DMS 273 (cell line): ENCODE measurements around the gene LDLRAD4.
A peak's percentile ranks its signal among the peaks of the same experiment; 100 is the strongest.

Source experiments
- DNase-seq: peaks from one replicate; lab custom pipeline; 2025; ENCODE audit not compliant: unreplicated experiment; lab: John Stamatoyannopoulos, UW

LDLRAD4 gene

DNA sequence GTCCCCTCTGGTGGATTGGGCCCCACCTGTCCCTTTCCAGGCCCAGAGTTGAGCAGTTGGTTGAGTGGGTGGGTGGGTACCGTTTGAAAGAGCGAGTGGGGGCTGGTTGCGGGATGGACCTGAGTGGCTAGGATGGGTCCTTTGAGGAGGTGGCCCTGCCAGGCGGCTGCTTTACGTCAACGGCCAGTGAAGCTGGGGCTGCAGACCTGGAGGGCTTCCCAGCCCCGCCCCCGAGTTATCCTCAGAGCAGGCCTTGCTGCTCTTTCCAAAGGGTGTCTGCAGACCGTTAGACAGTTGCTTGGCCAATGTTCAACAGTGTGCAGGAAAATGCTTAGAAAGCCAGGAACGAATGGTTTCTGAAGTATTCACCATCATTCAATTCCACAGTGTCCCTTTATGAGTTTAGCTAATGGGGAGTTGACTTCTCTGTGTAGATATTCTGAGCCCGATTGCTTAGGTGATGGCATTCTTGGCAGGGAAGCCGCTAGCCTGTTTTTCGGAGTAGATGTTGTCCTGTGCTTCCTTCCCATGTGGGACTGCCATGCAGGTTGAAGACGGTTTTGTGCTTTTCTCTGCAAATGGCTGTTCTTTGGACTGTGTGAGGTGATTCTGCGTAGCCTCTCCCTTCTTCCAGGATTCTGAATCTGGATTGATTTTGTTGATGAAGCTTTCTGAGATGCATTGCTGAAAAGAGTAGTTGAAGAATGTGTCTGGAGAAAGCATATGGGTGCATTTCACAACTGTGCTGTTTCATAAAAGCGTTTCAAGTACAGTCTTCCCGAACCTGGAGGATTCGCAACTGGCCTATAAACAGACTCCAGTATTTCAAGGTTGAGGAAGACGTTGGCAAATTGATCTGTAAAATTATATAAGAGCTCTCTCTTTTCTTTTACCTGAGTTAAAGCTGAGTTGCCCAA, 45.8 kb downstream of the LDLRAD4 start:
- DNase-seq, result no peak

DNA sequence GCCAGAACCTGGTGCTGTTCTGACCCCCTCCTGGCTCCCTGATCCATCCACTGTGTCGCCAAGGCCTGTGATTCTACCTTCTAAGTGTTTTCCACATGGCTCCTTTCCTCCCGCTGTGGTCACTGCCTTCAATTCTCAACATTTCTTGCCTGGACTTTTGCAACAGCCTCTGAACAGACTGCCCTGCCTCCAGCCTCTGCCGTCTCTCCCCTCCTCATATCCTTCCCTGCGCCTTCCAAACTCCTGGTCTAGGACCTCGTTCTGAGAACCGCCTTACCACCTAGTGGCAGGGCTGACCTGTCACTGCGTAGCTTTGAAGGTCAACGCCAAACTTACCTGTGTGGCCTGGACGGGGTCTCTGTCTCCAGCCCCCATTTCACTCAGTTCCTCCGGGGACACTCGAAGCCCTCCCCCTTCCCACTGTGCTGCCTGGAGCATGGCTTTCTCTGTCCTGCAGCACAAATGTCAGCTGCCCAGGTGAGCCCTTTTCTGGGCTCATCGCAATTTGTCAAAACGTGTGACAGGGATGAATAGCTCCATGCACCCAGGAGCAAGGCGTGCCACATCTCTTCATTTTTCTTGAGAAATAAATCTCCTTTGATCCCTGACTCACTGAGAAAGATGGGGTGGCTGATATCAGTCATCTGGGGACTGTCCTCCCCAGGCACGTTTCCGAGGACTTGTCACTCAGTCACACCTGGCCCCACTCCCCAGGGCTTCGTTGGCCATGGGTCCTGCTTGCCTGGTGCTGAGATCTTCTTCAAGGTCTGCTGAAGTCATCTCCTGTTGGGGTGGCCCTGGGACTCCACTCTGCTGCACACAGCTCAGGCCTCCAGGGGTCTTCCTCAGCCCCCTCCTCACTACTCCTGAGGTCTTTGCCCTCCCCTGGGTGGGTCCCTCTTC, 46.7 kb downstream of the LDLRAD4 start:
- DNase-seq, result no peak

DNA sequence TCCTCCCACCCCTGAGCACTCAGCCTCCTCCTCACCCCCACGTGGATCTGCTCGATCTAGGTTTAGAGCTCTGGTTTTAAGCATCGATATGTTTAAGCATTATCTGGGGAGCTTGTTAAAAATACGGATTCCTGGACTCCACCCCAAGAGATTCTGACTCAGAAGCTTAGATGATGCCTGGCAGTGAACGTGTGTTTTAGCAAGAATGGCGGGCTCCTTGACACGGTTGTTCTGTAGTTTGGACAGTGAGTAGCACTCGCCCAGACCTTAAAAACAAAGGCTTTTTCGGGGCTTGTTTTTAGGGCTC, 47.3 kb downstream of the LDLRAD4 start:
- no peak for DNase-seq

DNA sequence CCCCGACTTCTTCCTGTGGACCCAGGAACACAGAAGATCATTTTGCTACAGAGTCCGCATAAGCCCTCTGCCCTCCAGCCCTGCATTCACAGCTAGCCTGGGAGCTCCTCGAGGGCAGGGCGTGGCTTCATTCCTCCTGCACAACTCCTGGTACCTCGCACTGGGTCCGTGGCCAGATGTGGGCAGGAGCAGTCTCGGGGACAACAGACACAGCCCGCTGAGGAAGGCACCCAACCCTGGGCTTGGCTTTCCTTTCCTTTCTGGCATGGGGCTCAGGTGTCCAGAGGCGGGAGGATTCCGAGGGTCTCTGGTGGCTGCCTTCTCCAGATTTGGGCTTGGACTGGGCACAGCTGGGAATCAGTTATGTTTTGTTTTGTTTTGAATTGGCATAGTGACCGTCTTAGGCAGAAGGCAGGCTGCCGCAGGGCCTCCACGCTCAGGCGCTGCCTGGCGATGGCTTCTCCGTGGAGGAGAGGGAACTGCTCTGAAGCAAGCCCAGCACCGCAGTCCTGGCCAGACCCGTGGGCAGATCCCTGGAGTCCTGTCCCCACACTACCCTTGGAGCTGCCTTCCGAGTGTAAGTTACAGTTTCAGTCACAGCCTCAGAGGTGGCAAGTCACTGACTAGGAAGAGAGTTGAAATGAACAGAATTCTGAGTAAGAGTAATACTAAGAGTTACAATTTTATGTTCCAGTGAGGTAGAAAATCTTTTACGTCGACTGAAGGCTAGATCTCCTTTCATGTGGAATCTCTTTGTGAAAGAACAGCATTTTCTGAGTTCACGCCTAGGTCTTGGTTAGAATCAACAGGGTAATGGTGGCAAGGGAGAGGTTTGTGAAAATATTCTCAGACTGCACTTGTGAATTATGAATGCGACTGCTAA, 47.9 kb downstream of the LDLRAD4 start:
- DNase-seq, result no peak

DNA sequence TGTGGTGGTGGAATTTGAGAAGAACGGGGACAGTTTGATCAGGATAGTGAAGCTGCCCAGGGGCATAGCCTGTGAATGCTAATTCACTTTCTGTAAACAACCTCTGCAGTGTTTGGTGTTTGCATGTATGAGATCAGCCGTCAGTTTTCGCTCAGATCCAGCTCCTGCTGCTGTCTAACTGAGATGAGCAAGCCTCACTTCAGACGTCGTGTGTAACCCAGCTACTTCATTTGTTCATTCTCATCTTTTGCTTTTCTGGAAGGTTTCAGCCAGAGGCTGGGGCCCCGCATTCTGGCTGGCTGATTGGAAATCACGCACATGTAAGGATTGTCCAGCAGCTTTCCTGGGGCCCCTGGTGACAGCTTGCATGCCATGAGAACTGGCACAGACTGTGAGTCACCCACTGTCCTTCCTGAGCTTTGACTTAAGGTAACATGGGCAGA, 48.9 kb downstream of the LDLRAD4 start:
- no peak for DNase-seq

DNA sequence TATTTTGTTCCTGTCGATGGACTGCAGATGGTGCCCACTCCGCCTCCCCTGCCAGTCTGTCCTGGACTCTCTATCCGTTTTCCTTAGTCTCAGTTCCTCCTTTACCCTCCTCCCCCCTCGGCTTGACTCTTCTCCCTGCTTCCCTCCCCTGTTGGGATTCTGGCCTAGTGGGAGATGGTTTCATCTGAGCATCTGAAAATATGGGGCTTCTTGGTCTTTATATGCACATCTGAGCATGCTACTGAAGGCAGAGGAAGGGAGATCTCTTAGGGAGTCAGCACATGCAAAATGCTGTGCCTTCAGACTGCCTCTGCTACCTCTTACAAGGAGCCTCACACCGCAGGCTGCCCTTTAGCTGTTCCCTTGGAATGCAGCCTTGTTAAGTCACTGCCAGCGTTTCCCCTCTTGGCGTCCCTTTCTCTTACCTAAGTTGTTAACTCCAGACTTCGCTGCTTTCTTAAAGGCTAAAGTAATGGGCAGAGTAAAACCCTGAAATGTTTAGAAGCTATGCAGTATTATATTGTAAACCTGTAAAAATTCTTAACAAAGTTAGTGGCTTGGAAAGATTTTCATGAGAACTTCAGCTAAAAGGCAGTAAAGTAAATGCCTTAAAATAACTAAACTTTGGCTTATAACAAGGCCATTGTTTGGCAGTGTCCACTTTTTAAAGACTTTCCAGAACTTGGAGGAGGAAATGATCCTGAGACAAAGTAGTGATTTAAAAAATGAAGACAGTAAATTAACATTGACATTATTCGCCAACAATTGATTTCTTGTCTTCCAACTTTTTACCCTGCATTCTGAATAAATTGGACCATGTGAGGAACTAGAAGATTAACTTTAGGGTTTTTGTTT, 49.8 kb downstream of the LDLRAD4 start:
- no peak for DNase-seq

DNA sequence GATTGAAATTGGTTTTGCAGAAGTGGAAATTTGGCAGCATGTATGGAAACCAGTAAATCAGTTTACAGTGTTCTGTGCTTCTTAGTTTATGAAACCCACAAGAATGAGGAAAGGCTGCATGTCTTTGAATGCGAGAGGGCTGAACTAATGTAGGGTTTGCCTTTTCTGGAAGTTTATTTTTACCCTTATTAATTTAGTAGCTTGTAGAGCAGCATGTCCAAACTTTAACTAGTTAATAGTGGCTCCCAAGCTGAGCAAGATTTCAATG, 50.4 kb downstream of the LDLRAD4 start:
- DNase-seq, result no peak

DNA sequence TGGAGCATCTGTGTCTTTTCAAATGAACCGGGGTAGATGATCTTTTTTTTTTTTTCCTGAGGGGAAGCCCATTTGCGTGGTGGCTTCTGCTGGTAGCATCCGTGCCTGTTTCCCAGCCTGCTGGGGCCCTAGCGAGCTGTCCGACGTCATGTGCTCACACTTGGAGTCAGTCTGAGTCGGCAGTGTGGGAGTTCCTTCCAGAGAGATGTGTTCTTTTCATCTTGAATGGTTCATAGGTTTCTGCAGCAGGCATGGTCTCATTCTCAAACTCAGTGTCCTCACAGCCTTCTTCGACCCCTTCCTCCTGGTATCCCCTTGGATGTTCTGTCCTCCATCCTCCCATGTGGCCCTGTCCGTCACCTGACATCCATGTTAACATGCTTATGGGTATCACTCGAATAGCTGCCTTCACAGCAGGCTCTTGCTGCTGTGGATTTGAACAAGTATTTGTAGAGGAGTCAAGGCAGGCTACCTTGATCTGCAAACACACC, 51.0 kb downstream of the LDLRAD4 start:
- DNase-seq, result no peak

DNA sequence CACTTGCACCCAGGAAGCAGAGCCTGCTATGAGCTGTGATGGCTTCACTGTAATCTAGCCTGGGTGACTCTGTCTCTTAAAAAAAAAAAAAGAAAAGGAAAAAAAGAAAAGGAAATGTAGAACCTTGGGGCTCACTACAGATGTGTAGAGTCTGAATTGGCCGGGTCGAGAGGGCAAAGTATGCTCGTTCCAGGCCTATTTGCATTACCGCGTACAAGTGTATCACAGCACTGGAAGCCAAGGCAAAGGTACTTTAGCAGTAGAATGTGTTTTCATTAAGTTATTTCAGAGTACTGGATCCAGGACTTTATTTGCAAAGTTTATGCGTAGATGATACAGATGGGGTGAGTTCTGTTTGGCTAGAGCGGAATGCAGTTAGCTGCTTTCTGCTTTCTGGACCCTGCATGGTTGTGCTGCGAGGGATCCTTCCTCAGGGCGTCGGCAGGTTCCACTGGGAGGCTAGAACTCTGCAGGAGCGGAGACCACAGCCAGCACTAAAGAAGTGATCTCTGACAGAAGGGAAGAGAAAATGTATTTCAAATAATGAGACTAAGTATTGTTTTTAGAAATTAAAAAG, 51.8 kb downstream of the LDLRAD4 start:
- DNase-seq, result no peak

DNA sequence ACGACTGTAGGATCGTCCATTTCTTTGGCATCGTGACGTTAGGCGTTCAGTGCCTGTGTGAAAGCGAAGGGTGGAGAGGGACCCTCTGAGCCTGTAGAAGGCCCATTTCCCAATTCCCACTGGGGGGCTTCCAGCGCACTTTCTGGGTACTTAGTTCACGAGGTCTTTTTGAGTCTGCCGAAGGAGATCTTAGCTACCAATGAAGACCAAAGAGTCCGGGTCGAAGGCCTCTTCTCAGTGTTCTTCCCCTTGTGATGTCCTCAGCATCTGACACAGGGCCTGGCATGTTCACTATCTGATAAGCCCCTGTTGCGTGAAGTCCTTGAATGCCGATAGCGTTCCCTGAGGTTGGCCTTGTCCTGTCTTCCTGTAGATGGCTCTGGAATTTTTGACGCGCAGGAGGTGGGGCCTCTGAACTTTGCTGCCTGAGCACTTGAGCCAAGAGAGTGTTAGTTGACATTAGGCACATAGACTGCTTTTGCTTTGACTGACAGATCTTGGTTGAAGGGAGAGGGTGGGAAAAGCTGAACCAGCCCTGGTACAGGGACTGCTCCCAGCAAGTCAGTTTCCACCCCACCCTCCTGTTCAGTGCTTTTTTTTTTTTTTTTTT, 52.8 kb downstream of the LDLRAD4 start:
- no peak for DNase-seq

DNA sequence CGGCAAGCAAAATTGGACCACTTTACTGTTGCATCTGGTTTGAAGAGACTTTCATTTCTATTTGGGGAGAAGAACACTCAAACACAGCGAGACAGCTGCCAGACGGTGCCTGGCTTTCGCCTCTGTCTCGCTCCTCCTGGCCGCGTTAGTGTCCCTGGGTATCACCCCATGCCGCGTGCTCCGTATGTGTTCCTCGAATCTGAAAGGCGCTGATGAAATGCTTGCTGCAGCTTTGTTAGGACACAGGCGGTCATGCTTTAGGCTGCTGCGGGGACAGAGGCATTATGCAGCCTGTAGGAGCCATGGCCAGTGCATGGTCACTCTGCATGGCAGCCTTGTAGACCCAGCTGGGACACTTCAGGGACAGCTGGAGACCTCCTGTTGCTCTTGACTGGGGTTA, 53.9 kb downstream of the LDLRAD4 start:
- no peak for DNase-seq

DNA sequence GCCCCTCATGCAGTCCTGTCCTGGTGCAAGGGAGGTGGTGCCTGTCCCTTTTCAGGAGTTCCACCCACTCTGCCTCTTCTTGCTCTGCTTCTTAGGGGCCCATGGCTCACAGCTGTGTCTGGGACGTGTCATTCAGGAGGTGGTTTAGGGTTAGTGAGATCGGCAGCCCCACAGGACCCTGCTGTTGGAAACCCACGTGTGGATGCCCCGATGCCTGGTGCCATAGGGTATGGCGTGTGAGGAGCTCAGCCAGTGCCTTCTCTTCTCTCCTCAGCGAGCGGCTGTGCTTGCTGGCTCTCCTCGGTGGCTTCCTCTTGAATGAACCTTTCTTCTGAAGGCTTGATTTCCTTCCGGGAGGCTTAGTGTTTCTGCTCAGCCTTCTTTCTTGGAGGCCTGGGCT, 55.2 kb downstream of the LDLRAD4 start:
- no peak for DNase-seq

DNA sequence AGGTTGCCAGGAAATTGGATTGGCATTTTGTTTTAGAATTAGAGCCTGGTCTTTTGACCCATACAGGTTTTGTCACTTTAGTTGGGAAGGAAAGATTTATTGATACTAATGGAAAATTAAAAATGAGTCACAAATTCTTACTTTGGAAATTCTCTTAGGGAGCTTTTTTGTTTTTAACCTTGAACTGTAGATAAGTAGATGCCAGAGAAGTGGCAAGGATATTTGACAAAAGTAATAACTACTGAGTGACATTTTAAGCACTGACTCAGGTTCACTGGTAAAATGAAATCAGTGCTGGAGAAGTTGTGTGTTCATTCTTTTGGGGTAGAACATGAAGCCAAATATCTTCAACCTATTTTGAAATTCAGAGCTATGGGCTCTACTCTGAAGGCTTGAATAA, 56.5 kb downstream of the LDLRAD4 start:
- DNase-seq, result no peak

DNA sequence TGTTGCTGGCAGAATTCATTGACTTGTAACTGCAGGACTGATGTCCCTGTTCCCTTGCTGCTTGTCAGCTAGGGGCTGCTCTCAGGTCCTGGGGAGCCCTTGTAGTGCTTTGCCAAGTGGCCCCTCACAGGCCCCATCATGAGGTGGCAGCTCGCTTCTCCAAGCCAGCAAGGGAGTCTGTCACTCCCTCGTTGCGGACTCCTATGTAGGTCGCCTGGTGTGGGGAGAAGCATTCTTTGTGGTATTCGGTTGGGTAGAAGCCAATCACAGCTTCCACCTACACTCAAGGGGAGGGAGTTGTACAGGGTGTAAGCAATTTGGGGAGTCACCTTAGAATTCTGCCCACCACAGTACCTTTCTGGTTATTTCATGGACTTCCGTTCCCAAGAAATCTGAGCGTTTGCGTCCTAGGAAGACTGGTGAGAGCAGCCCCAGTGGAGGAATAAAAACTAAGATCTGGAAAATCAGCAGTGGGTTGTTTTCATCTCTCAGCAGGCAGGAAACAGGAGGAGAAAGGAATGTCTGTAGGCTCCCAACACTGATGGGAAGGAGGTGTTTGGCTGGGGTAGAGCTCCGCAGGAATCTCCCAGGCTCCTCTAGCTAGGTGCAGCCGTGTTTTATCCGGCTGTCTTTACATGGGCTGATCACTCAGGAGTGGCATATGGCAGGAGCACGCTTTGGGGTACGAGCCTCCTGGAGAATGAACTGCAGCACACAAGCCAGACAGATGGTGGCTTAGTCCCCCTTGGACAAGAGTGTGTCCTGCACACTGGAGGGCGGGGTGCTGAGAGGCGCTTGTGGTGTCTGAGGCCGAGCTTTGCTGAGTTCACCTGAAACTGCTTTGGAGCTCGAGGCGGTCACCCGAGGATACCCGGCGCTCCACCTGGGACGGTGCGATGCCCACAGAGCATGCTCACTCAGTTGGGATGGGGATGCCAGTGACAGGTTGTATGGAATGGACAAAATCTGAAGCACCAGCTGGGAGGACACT, 58.3 kb downstream of the LDLRAD4 start:
- peak; percentile 50 for DNase-seq

DNA sequence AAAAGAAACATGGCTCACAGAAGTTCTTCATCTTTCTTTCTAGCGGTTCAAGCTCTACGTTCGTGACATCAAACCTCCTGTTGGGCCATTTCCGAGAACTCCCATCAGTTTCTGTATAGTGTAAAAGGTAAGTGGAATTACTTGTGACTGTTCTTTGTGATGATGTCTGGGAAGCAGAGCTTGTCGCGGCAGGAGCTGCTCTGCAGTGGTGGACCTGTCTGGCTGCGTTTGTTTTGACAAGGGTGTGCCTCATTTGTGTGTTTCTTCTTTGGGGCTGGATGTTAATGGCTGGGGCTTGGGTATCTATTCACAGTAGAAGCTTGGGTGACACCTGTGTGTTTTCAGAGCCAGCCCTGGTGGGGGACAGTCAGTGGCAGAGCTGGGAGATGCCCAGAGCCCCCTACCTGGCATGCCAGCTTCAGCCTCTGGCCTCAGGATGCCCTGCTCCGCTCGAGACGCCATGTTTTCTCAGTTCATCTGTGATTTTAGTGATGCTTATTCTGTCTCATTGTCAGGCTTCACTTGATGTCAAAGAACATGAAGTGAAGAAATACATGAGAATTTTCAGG, 59.6 kb downstream of the LDLRAD4 start:
- DNase-seq, result no peak

DNA sequence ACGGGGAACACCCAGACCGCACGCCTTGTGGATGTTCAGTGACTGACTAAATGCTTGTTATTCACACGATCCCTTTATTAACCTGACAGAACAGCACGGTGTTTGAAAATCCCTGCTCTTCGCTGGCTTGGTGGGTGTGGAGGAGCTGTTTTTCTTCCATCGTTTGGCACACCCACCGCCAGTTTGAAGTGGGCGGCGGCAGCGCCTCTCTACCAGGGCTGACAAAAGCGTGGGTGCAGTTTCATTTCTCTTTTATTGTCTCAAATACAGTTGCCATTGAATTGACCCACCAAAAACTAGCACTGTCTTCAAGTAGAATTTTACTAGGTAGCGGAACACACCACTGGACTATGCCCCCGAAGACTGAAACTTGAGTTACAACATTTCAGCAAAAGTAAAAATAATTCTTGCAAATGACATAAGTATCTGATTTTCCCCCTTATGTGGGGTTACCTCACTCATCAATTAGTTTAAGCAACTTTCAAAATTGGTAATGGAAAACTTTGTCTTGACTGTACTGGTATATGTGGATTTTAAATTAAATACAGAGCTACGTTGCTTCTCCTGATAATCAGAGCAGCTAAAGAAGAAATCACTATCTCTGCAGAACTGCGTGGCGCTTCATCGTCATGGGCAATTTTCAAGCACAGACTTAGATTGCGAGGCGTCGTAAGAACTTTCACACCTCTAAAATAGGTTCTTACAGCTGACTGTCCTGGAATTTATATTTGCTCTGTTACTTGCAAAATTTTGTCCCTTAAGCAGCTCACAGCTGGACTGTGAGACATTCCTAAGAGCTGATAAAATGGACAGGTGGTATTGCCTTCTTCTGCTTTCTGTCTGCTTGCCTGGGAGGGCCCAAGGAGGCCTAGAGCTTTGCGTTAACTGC, 60.9 kb downstream of the LDLRAD4 start:
- no peak for DNase-seq
